ENCODE results near the gene PLCXD3. TPM values are rescaled to one million over a fixed set of nuclear protein-coding genes. Genes with fewer than 3 reads are reported as not detected.

PLCXD3 gene
- total RNA-seq, 1 donor from 2014 or later: 5.6 TPM

- no peak for DNase-seq (ENCODE audit: extremely low spot score, unreplicated experiment)
- Mint-ChIP-seq H3K27me3 (no peaks in the 10 kb centered on the region), H3K9me3 (no peaks in the 10 kb centered on the region), H3K27ac (no peak overlapping the region), H3K4me3 (no peak overlapping the region), H3K4me1 (ENCODE audit: unreplicated experiment) (no peaks in the 10 kb centered on the region), H3K36me3 (no peaks in the 10 kb centered on the region)
- no peak for TF ChIP-seq CTCF (conservative IDR thresholded peaks at IDR 0.05)
These were observed 97.9 kb downstream of the PLCXD3 start for GRCh38 chr5:41412496-41412895.

GRCh38 chr5:41410737-41411136, 99.7 kb downstream of the PLCXD3 start:
- no peak for DNase-seq (ENCODE audit: extremely low spot score, unreplicated experiment)
- no peaks in the 10 kb centered on the region for H3K4me1 Mint-ChIP-seq (ENCODE audit: unreplicated experiment)

GRCh38 chr5:41410307-41410706, 100.1 kb downstream of the PLCXD3 start:
- no peak overlapping the region for H3K4me3 Mint-ChIP-seq

More at GRCh38 chr5:41410737-41411136, 99.7 kb downstream of the PLCXD3 start:
- Mint-ChIP-seq H3K36me3 (no peaks in the 10 kb centered on the region), H3K27me3 (no peaks in the 10 kb centered on the region), H3K27ac (no peak overlapping the region), H3K4me3 (no peak overlapping the region), H3K9me3 (no peaks in the 10 kb centered on the region)
- no peak for TF ChIP-seq CTCF (conservative IDR thresholded peaks at IDR 0.05)

GRCh38 chr5:41408676-41409443, 101.5 kb downstream of the PLCXD3 start:
- no peak for TF ChIP-seq CTCF (conservative IDR thresholded peaks at IDR 0.05)
- no peaks in the 10 kb centered on the region for H3K4me1 Mint-ChIP-seq (ENCODE audit: unreplicated experiment)
- no peaks in the 10 kb centered on the region for H3K27me3 Mint-ChIP-seq
- H3K27ac Mint-ChIP-seq: no peak overlapping the region
- H3K9me3 Mint-ChIP-seq: no peaks in the 10 kb centered on the region
- no peaks in the 10 kb centered on the region for H3K36me3 Mint-ChIP-seq
- no peak for DNase-seq (ENCODE audit: extremely low spot score, unreplicated experiment)
- no peak overlapping the region for H3K4me3 Mint-ChIP-seq

More at GRCh38 chr5:41410307-41410706, 100.1 kb downstream of the PLCXD3 start:
- no peak for TF ChIP-seq CTCF (conservative IDR thresholded peaks at IDR 0.05)
- DNase-seq (ENCODE audit: extremely low spot score, unreplicated experiment): no peak
- Mint-ChIP-seq H3K36me3 (no peaks in the 10 kb centered on the region), H3K9me3 (no peaks in the 10 kb centered on the region), H3K27me3 (no peaks in the 10 kb centered on the region), H3K4me1 (ENCODE audit: unreplicated experiment) (no peaks in the 10 kb centered on the region), H3K27ac (no peak overlapping the region)

GRCh38 chr5:41406936-41407335, 103.5 kb downstream of the PLCXD3 start:
- no peaks in the 10 kb centered on the region for H3K27me3 Mint-ChIP-seq
- no peaks in the 10 kb centered on the region for H3K4me1 Mint-ChIP-seq (ENCODE audit: unreplicated experiment)
- H3K36me3 Mint-ChIP-seq: no peaks in the 10 kb centered on the region
- no peaks in the 10 kb centered on the region for H3K9me3 Mint-ChIP-seq
- H3K27ac Mint-ChIP-seq: no peak overlapping the region
- no peak overlapping the region for H3K4me3 Mint-ChIP-seq
- no peak for DNase-seq (ENCODE audit: extremely low spot score, unreplicated experiment)
- no peak for TF ChIP-seq CTCF (conservative IDR thresholded peaks at IDR 0.05)

All from type B pancreatic cell (in vitro differentiated cells).